ENCODE results near the gene PSME2. TPM values are rescaled to one million over a fixed set of nuclear protein-coding genes. Genes with fewer than 3 reads are reported as not detected.

Gene PSME2
- total and polyA plus RNA-seq, 2 of the 13 experiments (the other 11 are each of a cell fraction or from before 2014, with no cell fraction given): 332 to 716 TPM

- TF ChIP-seq ZFP36 (IDR thresholded peaks at IDR 0.05; ENCODE audit: borderline replicate concordance, low read depth, low read length, partially characterized antibody): no peak
- peak; percentile 90 for TF ChIP-seq ZNF326 (CRISPR knock-in tag; IDR thresholded peaks at IDR 0.05; ENCODE audit: borderline replicate concordance)
- peak; percentile 98 for TF ChIP-seq IKZF5 (CRISPR knock-in tag; IDR thresholded peaks at IDR 0.05)
- peak; percentile 97 for TF ChIP-seq NCOR1 (IDR thresholded peaks at IDR 0.05; ENCODE audit: borderline replicate concordance, low read length)
- no peak; the same call in none of the 2 replicates for TF ChIP-seq ZBTB37 (CRISPR knock-in tag; IDR thresholded peaks at IDR 0.05)
- TF ChIP-seq ZNF567 (CRISPR knock-in tag; IDR thresholded peaks at IDR 0.05; ENCODE audit: borderline replicate concordance): peak; percentile 95
- no peak for TF ChIP-seq ZSCAN21 (CRISPR knock-in tag; IDR thresholded peaks at IDR 0.05; ENCODE audit: borderline replicate concordance)
- peak; percentile 62 for TF ChIP-seq ATAD3A (CRISPR knock-in tag; IDR thresholded peaks at IDR 0.05)
- peak; percentile 98 for TF ChIP-seq BCL3 (CRISPR knock-in tag; IDR thresholded peaks at IDR 0.05)
- TF ChIP-seq ZNF550 (CRISPR knock-in tag; IDR thresholded peaks at IDR 0.05; ENCODE audit: borderline replicate concordance): peak; percentile 89; the same call in 1 of the 2 replicates
- TF ChIP-seq CC2D1A (CRISPR knock-in tag; IDR thresholded peaks at IDR 0.05): peak; percentile 99
- no peak for TF ChIP-seq ZNF382 (CRISPR knock-in tag; IDR thresholded peaks at IDR 0.05; ENCODE audit: borderline replicate concordance)
- no peak for TF ChIP-seq ZNF749 (CRISPR knock-in tag; IDR thresholded peaks at IDR 0.05; ENCODE audit: borderline replicate concordance)
- TF ChIP-seq JUNB (CRISPR knock-in tag; IDR thresholded peaks at IDR 0.05; ENCODE audit: borderline replicate concordance): no peak
- TF ChIP-seq MLLT10 (CRISPR knock-in tag; IDR thresholded peaks at IDR 0.05): no peak; the same call in 1 of the 2 replicates
- TF ChIP-seq HOXA9 (CRISPR knock-in tag; IDR thresholded peaks at IDR 0.05; ENCODE audit: borderline replicate concordance): no peak
- peak; percentile 71; the same call in 1 of the 2 replicates for TF ChIP-seq TFAP4 (IDR thresholded peaks at IDR 0.05; ENCODE audit: borderline replicate concordance, low read depth)
- TF ChIP-seq NCOA1 (CRISPR knock-in tag; IDR thresholded peaks at IDR 0.05): no peak
- no peak for TF ChIP-seq TCF7L2 (IDR thresholded peaks at IDR 0.05; ENCODE audit: low read depth, low read length)
- TF ChIP-seq JDP2 (CRISPR knock-in tag; IDR thresholded peaks at IDR 0.05; ENCODE audit: borderline replicate concordance): no peak
- TF ChIP-seq NCOA5 (CRISPR knock-in tag; IDR thresholded peaks at IDR 0.05): no peak; the same call in 1 of the 2 replicates
- TF ChIP-seq DRAP1 (CRISPR knock-in tag; IDR thresholded peaks at IDR 0.05): peak; percentile 97
- TF ChIP-seq AGO1 (IDR thresholded peaks at IDR 0.05; ENCODE audit: low read depth, low read length, poor library complexity, severe bottlenecking): no peak
- TF ChIP-seq AHR (CRISPR knock-in tag; IDR thresholded peaks at IDR 0.05): peak; percentile 99
- peak; percentile 81 for TF ChIP-seq KMT2A (CRISPR knock-in tag; IDR thresholded peaks at IDR 0.05)
Observed at GRCh38 chr14:24095271-24096068, 50.9 kb downstream of the PSME2 start (continued).
